Muscle of arm (tissue), 12 donors: ENCODE results near the gene MOB3B. TPM values are rescaled to one million over a fixed set of nuclear protein-coding genes. Genes with fewer than 3 reads are reported as not detected.
A peak's percentile ranks its signal among the peaks of the same experiment; 100 is the strongest.
"Not testable (repeated sequence)": the region's sequence is repeated elsewhere in the genome, so short reads cannot be mapped to it uniquely, and the experiment has no call there.

Source experiments
- DNase-seq: peaks from one replicate; pipeline ENCODE4 v3.0.0-alpha.2; 2013
- polyA plus RNA-seq, 12 donors: library from polyadenylated mRNA; unstranded; fragments of 120-200 nt; gene quantifications; one replicate each; pipeline ENCODE4 v1.2.1, GENCODE V29; 2013; ENCODE audit not compliant: insufficient read length in 12 of 12

Gene MOB3B
- polyA plus RNA-seq, 12 donors: 2.1 to 7.3 (median 2.9) TPM; not detected in 1

DNA sequence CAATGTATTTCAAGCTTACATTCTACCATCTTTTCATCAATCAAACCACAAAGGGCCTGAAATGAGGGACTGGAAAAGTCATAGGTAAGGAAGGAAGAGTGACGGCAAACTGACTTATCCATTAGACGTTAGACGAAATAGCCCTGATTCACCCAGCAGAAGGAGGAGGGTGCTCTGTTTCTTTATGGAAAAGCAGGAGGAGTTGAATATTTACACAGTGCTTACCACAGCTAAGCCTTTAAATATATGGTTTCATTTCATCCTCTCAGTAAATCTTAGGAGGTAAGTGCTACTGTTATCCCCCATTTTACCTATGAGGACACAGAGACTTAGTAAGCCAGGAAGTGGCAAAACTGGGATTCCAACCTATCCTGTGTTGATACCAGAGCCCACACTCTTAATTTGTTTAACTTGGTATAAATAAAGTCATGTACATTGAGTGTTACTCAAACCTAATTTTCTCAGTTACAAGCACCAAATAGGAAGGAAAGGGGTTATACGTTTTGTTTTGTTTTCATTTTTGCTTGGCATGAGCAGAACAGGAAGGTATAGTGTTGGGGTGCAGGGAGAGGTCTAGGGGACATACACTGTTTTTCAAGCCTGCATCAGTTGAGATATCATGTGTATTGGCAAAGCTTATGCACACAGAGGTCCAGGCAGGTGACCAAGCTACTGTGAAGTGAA lies 103.6 kb downstream of the MOB3B start:
- no peak for DNase-seq

DNA sequence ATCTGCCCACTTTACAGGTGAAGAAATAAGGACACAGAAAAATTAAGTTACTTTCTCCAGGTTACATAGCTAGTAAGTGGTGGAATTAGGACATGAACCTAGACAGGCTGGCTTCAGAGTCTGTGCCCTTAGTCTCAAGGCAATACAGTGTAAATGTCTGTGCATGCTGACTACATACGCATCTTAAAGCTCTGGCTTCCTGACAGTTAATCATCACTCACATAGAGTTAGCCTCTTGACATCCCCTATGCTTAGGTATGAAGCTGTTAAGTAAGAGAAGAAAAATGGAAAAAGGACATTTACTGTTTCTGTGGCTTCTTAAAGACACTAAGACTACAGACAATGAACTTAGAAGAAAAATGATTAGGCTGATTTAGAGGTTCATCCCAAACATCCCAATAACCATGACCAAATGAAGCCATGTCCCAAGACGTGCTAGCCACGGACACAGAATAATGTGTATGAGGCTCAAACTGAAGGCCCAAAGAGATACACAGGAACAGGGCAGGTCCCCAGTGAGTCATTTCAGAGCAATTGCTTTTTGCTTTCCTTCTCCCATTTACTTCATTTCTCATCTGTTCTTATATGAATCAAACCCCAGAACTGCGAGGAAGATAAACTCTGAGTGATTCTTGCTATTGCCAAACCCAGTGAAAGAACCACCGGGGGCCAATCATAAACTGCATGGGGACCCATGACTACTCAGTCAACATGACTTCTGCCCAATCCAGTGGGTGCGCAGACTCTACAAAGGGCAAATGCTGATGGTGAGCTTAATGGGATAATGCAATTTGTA lies 105.5 kb downstream of the MOB3B start:
- DNase-seq: no peak

- no peak for DNase-seq
Measured at GRCh38 chr9:27422279-27422834, 107.3 kb downstream of the MOB3B start.

DNA sequence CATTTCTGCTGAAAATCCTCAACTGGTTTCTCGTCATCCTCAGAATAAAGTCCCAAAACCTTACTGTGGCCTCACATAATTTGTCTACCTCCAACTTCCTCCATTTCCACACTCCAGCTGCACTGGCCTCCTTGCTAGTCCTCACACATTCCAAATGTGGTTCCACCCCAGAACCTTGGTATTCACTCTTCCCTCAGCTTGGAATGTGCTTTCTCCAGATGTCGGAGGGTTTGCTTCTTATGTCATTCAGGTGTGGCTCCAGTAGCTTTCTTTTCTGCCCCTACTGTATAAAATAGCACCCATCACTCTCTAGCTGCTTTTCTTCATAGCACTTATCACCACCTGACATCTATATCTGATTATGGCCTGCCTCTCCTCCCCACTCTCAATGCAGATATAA lies 108.0 kb downstream of the MOB3B start:
- DNase-seq: no peak

GRCh38 chr9:27419558-27419957 lies 110.1 kb downstream of the MOB3B start:
- not testable (repeated sequence) for DNase-seq

GRCh38 chr9:27414220-27414761 lies 115.3 kb downstream of the MOB3B start:
- peak; percentile 90 for DNase-seq

DNA sequence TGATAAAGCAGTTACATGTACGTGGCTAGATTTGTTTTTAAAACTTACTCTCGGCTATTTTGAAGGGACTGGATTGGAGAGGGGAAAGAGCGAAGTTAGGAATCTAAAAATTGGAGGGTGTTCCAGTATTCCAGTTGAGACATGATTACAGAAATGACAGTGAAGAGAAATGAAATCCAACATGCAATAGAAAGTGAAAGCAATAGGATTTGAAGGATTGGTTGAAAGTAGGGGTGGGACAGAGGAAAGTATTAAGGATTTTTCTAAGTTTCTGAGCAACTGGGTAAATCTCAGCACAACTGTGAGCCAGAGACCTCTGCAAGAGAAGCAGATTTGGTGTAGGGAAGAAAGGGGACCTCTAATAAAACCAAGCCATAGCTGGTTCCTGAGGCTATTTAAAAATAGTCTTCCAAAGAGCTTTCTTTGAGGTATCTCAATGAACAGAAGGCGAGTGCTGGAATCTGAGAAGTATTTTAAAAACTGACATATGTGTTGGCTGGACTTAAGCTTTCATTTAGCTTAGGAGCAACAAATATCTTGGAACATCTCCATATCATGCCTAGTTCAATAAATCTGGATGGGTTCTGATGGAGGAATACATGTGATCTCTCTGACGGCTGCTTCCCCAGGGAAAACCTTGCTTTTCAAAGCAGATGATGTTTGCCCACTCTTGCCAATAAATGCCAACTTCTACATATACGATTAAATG lies 115.9 kb downstream of the MOB3B start:
- DNase-seq: no peak

GRCh38 chr9:27412963-27413362 lies 116.7 kb downstream of the MOB3B start:
- no peak for DNase-seq

DNA sequence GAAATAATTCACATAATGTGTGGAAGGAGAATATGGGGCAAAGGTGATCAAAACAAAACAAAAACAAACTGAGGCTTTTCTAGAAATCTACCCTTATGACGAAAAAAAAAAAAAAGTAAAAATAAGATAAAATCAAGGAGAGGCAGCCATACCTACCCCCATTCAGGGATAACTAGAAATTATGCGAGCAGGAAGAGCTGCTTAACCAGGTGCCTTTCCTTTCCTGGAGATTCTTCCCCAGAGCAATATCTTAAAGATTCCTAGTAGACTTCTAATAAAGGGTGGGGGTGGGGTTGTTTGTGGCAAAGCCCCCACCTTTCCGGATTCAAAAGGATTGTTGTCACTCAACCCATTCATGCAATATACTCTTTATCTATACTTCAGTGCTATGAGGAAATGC lies 117.5 kb downstream of the MOB3B start:
- DNase-seq: no peak

GRCh38 chr9:27408482-27408881 lies 121.1 kb downstream of the MOB3B start:
- no peak for DNase-seq

DNA sequence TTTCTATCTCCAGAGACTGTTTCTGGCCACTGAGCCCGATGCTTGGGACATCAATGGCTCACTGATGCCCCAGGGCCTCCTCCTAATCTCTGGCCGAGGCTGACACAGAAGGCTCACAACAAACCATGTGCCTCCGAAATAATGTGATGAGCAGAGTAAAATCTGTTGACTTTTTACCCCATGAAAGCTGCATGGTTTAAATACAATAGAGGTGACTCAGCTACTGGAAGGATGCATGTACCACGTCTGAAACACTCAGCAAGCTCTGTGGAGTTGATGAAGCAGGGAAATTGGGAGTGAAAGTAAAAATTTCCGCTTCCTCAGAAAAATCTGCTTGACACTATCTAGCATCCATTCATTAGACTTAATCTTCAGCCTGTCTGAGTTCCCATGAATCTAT lies 121.6 kb downstream of the MOB3B start:
- DNase-seq: no peak

DNA sequence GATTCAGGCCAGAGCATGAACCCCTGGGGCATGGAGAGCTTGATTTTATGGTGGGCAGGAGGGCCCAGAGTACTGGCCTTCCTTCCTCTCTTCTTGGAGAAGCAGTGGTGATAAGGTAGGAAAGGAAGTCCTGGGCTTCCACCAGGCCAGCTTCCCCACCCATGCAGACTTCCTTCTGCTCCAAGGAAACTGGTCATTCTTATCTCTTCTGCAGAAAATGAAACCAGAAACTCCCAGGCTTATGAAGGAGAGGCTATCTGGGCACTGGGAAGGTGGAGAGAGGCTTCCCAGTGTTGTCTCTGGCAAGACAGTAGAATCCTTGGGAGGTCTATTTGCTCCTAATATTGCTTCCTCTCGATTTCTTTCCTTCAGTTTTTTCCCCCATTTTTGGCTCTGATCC lies 122.1 kb downstream of the MOB3B start:
- DNase-seq: no peak

DNA sequence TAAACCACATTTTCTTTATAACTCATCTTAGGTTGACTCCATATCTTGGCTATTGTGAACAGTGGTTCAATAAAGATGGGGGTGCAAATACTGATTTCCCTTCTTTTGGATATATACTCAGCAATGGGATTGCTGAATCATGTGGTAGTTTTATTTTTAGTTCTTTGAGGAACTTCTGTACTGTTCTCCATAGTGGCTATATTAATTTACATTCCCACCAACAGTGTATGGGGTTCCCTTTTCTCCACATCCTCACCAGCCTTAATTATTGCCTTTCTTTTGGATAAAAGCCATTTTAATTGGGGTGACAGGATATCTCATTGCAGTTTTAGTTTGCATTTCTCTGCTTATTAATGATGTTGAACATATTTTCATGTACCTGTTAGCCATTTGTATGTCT lies 125.0 kb downstream of the MOB3B start:
- DNase-seq: no peak

DNA sequence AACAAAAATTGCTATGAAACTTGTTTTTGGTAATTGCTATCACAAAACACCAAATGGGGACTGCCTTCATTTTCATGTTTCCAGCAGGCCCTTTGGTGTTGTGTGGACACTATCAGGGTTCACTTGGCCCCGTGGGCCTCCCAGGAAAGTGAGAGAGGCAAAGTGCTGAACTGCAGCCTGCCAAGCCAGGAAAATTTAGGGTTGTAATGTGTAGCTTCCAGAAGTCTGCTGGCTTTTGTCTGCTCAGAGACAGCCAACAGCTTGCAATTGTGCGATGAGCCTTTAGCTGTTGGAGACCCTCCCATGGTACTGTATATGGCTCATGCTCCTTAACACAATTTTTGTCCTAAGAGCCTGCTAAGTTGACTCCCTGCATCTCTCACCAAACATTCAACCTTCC lies 127.0 kb downstream of the MOB3B start:
- DNase-seq: no peak

GRCh38 chr9:27400334-27400880 lies 129.2 kb downstream of the MOB3B start:
- no peak for DNase-seq

- no peak for DNase-seq
Measured at GRCh38 chr9:27398982-27399653, 130.5 kb downstream of the MOB3B start.

DNA sequence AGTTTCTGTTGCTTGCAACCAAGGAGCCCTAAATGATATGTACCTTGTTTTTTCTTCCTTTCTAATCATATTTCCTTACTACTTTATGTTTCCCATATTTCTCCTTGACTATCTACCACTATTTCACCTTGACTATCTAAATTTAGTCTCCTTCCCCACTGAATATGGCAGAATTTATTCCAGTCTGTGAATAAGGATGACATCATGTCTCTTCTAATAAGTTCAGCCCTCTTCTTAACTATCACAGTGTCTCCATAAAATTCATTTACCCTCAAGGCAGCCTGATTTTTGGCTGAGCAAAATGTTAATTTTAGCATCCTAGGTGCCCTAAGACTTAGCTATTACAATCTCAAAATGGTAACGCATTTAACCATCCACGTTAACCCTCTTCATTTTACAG lies 133.1 kb downstream of the MOB3B start:
- no peak for DNase-seq

- no peak for DNase-seq
Measured at GRCh38 chr9:27395484-27395921, 134.1 kb downstream of the MOB3B start.

DNA sequence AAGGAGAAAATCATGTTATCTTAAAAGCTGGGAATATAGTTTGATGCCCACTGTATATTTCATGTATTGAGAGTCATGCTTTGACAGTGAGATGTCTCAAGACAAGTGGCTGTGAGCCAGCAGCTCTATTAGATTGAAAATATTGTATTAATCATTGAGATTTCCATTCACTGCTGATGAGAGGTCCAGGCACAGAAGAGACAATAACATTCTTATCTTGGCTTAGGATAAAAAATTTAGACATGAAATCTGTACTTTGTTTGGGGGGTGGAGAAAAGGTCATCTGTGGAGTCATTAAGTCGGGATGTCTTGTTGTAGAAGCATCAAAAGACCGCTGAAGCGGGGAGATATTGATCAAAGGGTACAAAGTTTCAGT lies 134.8 kb downstream of the MOB3B start:
- no peak for DNase-seq

DNA sequence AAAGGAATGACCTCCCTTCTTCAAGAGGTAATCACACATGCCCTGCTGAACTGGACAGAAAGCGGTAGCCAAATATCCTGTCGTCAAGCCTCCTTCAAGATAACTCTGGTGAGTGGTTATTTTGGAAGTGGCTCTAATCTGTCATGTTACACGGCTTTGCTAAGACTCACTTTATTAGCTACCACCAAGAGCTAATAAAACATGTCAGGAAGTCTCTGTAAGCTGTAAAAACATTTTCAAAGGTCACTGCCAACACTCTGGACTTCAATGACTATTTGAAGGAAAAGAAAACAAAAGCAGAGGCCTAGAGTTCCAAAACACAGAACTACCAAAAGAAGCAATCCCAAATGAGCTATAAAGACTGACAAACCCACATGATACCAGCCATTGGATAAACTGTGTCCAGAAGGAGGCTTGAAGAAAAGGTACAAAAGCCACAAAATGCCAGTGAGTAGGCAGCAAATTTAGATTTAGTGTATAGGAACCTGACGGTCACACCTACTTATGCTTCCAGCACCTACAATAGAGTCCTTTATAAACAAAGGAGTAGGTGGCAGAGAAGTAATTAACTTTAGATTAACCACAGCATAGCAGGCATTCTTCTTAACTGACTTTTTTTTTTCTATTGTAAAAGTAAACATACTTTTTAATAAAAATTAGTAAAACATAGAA lies 135.3 kb downstream of the MOB3B start:
- DNase-seq: no peak
